Activated naive CD4-positive, alpha-beta T cell treated with anti-CD3 and anti-CD28 coated beads, Interleukin-2, amount 50 U/mL, for 72 hours (primary cell): ENCODE measurements around the gene NEURL1. TPM values are rescaled to one million over a fixed set of nuclear protein-coding genes. Genes with fewer than 3 reads are reported as not detected.
"Not testable (repeated sequence)": the region's sequence is repeated elsewhere in the genome, so short reads cannot be mapped to it uniquely, and the experiment has no call there.

Source experiments
- ATAC-seq, 2 donors: fragments of 150-1000 bp; cut with Tn5 transposase; 2 replicates each; pipeline ENCODE4 v1.10.0; 2021; ENCODE audit warnings: mild to moderate bottlenecking in 2 of 2, moderate library complexity in 2 of 2
- DNase-seq, 2 donors: peaks; one replicate each; pipeline ENCODE4 v3.0.0; 2021 to 2022; ENCODE audit warnings: low spot score in 2 of 2
- H3K27ac Mint-ChIP-seq, 2 donors: one replicate each; pipeline ENCODE4 v1.8.0; 2022; ENCODE audit warnings: mild to moderate bottlenecking in 2 of 2, mixed read lengths in 2 of 2
- H3K36me3 Mint-ChIP-seq, 2 donors: one replicate each; pipeline ENCODE4 v1.8.0; 2022; ENCODE audit warnings: mixed read lengths in 2 of 2
- H3K9me3 Mint-ChIP-seq, 2 donors: one replicate each; pipeline ENCODE4 v1.8.0; 2022; ENCODE audit warnings: mixed read lengths in 2 of 2
- total RNA-seq, 2 donors: library from RNA; stranded (reverse); gene quantifications; one replicate each; pipeline ENCODE4 v1.2.3, GENCODE V29; 2022

NEURL1 gene
- total RNA-seq, 2 donors from 2014 or later: 0.87 to 2.4 TPM

- ATAC-seq: peak in 1 of 2 donors; percentile 17
Measured at GRCh38 chr10:103590744-103591291, 97.3 kb downstream of the NEURL1 start.

GRCh38 chr10:103592186-103593021 is 98.9 kb downstream of the NEURL1 start:
- peak overlapping the region in 1 of 2 donors; percentile 37 for H3K27ac Mint-ChIP-seq
- H3K9me3 Mint-ChIP-seq: no peaks in the 10 kb centered on the region
- ATAC-seq (peak; percentile 63 to 74), DNase-seq (peak in 1 of 2 donors; percentile 52)
- no peaks in the 10 kb centered on the region for H3K36me3 Mint-ChIP-seq

More at GRCh38 chr10:103590744-103591291, 97.3 kb downstream of the NEURL1 start:
- DNase-seq: no peak
- no peaks in the 10 kb centered on the region for H3K9me3 Mint-ChIP-seq
- H3K36me3 Mint-ChIP-seq: no peaks in the 10 kb centered on the region
- peak overlapping the region in 1 of 2 donors; percentile 75 for H3K27ac Mint-ChIP-seq

GRCh38 chr10:103593022-103593570 is 99.6 kb downstream of the NEURL1 start:
- Mint-ChIP-seq H3K27ac (no peak overlapping the region), H3K36me3 (no peaks in the 10 kb centered on the region), H3K9me3 (no peaks in the 10 kb centered on the region)
- no peak for DNase-seq
- ATAC-seq: no peak

- H3K27ac Mint-ChIP-seq: no peak overlapping the region
- no peaks in the 10 kb centered on the region for H3K36me3 Mint-ChIP-seq
- no peaks in the 10 kb centered on the region for H3K9me3 Mint-ChIP-seq
- no peak for ATAC-seq
- no peak for DNase-seq
Measured at GRCh38 chr10:103595933-103596726, 102.6 kb downstream of the NEURL1 start.

- Mint-ChIP-seq H3K9me3 (no peaks in the 10 kb centered on the region), H3K36me3 (no peaks in the 10 kb centered on the region), H3K27ac (no peak overlapping the region)
- no peak for DNase-seq
- no peak for ATAC-seq
Measured at GRCh38 chr10:103597003-103597402, 103.5 kb downstream of the NEURL1 start.

- no peak overlapping the region for H3K27ac Mint-ChIP-seq
- DNase-seq (no peak), ATAC-seq (peak in 1 of 2 donors; percentile 21)
Measured at GRCh38 chr10:103598654-103599115, 105.2 kb downstream of the NEURL1 start.

GRCh38 chr10:103599211-103599610 is 105.7 kb downstream of the NEURL1 start:
- no peaks in the 10 kb centered on the region for H3K36me3 Mint-ChIP-seq
- no peaks in the 10 kb centered on the region for H3K9me3 Mint-ChIP-seq
- DNase-seq (no peak), ATAC-seq (no peak)
- no peak overlapping the region for H3K27ac Mint-ChIP-seq

More at GRCh38 chr10:103598654-103599115, 105.2 kb downstream of the NEURL1 start:
- H3K9me3 Mint-ChIP-seq: no peaks in the 10 kb centered on the region
- no peaks in the 10 kb centered on the region for H3K36me3 Mint-ChIP-seq

GRCh38 chr10:103599907-103600306 is 106.4 kb downstream of the NEURL1 start:
- Mint-ChIP-seq H3K9me3 (no peaks in the 10 kb centered on the region), H3K36me3 (no peaks in the 10 kb centered on the region), H3K27ac (no peak overlapping the region)
- ATAC-seq: no peak
- no peak for DNase-seq

- H3K36me3 Mint-ChIP-seq: no peaks in the 10 kb centered on the region
- no peaks in the 10 kb centered on the region for H3K9me3 Mint-ChIP-seq
- DNase-seq: no peak
- H3K27ac Mint-ChIP-seq: no peak overlapping the region
- ATAC-seq: no peak
Measured at GRCh38 chr10:103600325-103600724, 106.8 kb downstream of the NEURL1 start.

- peak overlapping the region in 1 of 2 donors; percentile 5 for H3K27ac Mint-ChIP-seq
- H3K9me3 Mint-ChIP-seq: no peaks in the 10 kb centered on the region
- DNase-seq (no peak), ATAC-seq (no peak)
- peaks cover 0 to 4% of the 10 kb centered on the region in 2 donors for H3K36me3 Mint-ChIP-seq
Measured at GRCh38 chr10:103600956-103601569, 107.6 kb downstream of the NEURL1 start.

- Mint-ChIP-seq H3K9me3 (no peaks in the 10 kb centered on the region), H3K36me3 (peaks cover 0 to 4% of the 10 kb centered on the region in 2 donors), H3K27ac (peak overlapping the region in 1 of 2 donors; percentile 7)
- DNase-seq: no peak
- no peak for ATAC-seq
Measured at GRCh38 chr10:103602028-103602851, 108.7 kb downstream of the NEURL1 start.

GRCh38 chr10:103602852-103603155 is 109.3 kb downstream of the NEURL1 start:
- DNase-seq (no peak), ATAC-seq (no peak)
- peaks cover 0 to 4% of the 10 kb centered on the region in 2 donors for H3K36me3 Mint-ChIP-seq
- no peaks in the 10 kb centered on the region for H3K9me3 Mint-ChIP-seq
- peak overlapping the region in 1 of 2 donors; percentile 7 for H3K27ac Mint-ChIP-seq

GRCh38 chr10:103603382-103603781 is 109.9 kb downstream of the NEURL1 start:
- no peaks in the 10 kb centered on the region for H3K9me3 Mint-ChIP-seq
- H3K36me3 Mint-ChIP-seq: peaks cover 0 to 4% of the 10 kb centered on the region in 2 donors
- DNase-seq (no peak), ATAC-seq (no peak)
- no peak overlapping the region for H3K27ac Mint-ChIP-seq

GRCh38 chr10:103605359-103606096 is 112.0 kb downstream of the NEURL1 start:
- peak in 1 of 2 donors; percentile 66 for DNase-seq
- Mint-ChIP-seq H3K9me3 (no peaks in the 10 kb centered on the region), H3K27ac (peak overlapping the region in 1 of 2 donors; percentile 65), H3K36me3 (peaks cover 0 to 4% of the 10 kb centered on the region in 2 donors)
- peak in 1 of 2 donors; percentile 47 for ATAC-seq

GRCh38 chr10:103606097-103606438 is 112.6 kb downstream of the NEURL1 start:
- ATAC-seq, H3K9me3 Mint-ChIP-seq, H3K36me3 Mint-ChIP-seq, DNase-seq: not testable (repeated sequence)
- peak overlapping the region in 1 of 2 donors; percentile 65 for H3K27ac Mint-ChIP-seq
